K562 (cell line): ENCODE measurements around the gene PKIB.

ENCODE experiments used
- CREM ChIP-seq: IDR thresholded peaks from 2 replicates; pipeline ENCODE4 v1.6.1; 2014; ENCODE audit warnings: antibody characterized with exemption, low read depth
- CTCF ChIP-seq, 3 experiments: IDR thresholded peaks in 2 of 3; conservative IDR thresholded peaks in 1 of 3; 2 replicates each; pipeline ENCODE4 v1.5.1; 2011 to 2012; ENCODE audit warnings: low read length in 3 of 3, mild to moderate bottlenecking in 3 of 3, control low read depth in 2 of 3, improper control_type of control experiment in 1 of 3, inconsistent platforms in 1 of 3, low read depth in 1 of 3, mixed read lengths in 1 of 3, moderate library complexity in 1 of 3; ENCODE audit not compliant: insufficient read depth in 2 of 3
- FOS ChIP-seq: IDR thresholded peaks from 3 replicates; pipeline ENCODE4 v1.6.1; 2011; ENCODE audit not compliant: insufficient read length; ENCODE audit errors: extremely low read depth
- GTF2F1 ChIP-seq: IDR thresholded peaks from 2 replicates; pipeline ENCODE4 v1.6.1; 2011; ENCODE audit warnings: low read depth, low read length, improper control_type of control experiment
- KAT7 ChIP-seq: sonication (generic); formaldehyde crosslinking; IDR thresholded peaks from 2 replicates; pipeline ENCODE4 v1.8.0; 2022; ENCODE audit warnings: missing genetic modification reagents, mild to moderate bottlenecking, borderline replicate concordance
- NR1H2 ChIP-seq: sonication (generic); formaldehyde crosslinking; IDR thresholded peaks from 2 replicates; pipeline ENCODE4 v1.4.0; 2020; ENCODE audit warnings: mild to moderate bottlenecking, missing genetic modification reagents
- PHF21A ChIP-seq: fragments of 450-650 bp; IDR thresholded peaks from 2 replicates; pipeline ENCODE4 v1.6.1; 2017; ENCODE audit warnings: low read depth, borderline replicate concordance
- REST ChIP-seq, 2 experiments: fragments of 450-650 bp; formaldehyde crosslinking in 1 of 2; IDR thresholded peaks; 2 replicates each; pipeline versions ENCODE4 v1.4.0 to v1.6.1; 2014 to 2020; ENCODE audit warnings: mild to moderate bottlenecking in 2 of 2, borderline replicate concordance in 1 of 2, low read depth in 1 of 2
- RFX1 ChIP-seq: fragments of 450-650 bp; IDR thresholded peaks from 2 replicates; pipeline ENCODE4 v1.6.1; 2016; ENCODE audit warnings: mild to moderate bottlenecking, moderate library complexity
- RFX5 ChIP-seq: IDR thresholded peaks from 2 replicates; pipeline ENCODE4 v1.6.1; 2011; ENCODE audit warnings: low read depth, mild to moderate bottlenecking, improper control_type of control experiment, low read length
- RNF2 ChIP-seq: sonication (generic); IDR thresholded peaks from 2 replicates; pipeline ENCODE4 v1.6.1; 2016
- TBL1XR1 ChIP-seq, 2 experiments: IDR thresholded peaks; 2 replicates each; pipeline ENCODE4 v1.6.1; 2012; ENCODE audit warnings: improper control_type of control experiment in 2 of 2, low read length in 2 of 2, mild to moderate bottlenecking in 1 of 2
- ZFX ChIP-seq: sonication (generic); formaldehyde crosslinking; IDR thresholded peaks from 2 replicates; pipeline ENCODE4 v1.8.0; 2022; ENCODE audit warnings: mild to moderate bottlenecking, missing genetic modification reagents, moderate library complexity

GRCh38 chr6:122657601-122658000 is 47.4 kb downstream of the PKIB start:
- TF ChIP-seq CTCF (IDR thresholded peaks at IDR 0.05 in 2 of 3, conservative IDR thresholded peaks at IDR 0.05 in 1 of 3; ENCODE audit: insufficient read depth in 2 of 3, low read depth in 1 of 3, low read length in 3 of 3), result no peak
- TF ChIP-seq ZFX (CRISPR knock-in tag), result no peak
- TF ChIP-seq TBL1XR1 (IDR thresholded peaks at IDR 0.05; ENCODE audit: low read length in 2 of 2), result no peak
- no peak for TF ChIP-seq GTF2F1
- TF ChIP-seq NR1H2 (CRISPR knock-in tag), result no peak
- TF ChIP-seq PHF21A, result no peak
- TF ChIP-seq CREM, result no peak
- TF ChIP-seq REST (IDR thresholded peaks at IDR 0.05; ENCODE audit: borderline replicate concordance), result no peak
- TF ChIP-seq REST (CRISPR knock-in tag; IDR thresholded peaks at IDR 0.05; ENCODE audit: low read depth), result no peak
- no peak for TF ChIP-seq RFX1
- TF ChIP-seq KAT7 (CRISPR knock-in tag), result no peak
- no peak for TF ChIP-seq FOS
- no peak for TF ChIP-seq RNF2
- TF ChIP-seq RFX5, result no peak
